Measurements from ENCODE around the gene FAM78B. TPM values are rescaled to one million over a fixed set of nuclear protein-coding genes. Genes with fewer than 3 reads are reported as not detected.

Gene FAM78B
- polyA plus RNA-seq, 1 donor: 1.5 TPM

DNA sequence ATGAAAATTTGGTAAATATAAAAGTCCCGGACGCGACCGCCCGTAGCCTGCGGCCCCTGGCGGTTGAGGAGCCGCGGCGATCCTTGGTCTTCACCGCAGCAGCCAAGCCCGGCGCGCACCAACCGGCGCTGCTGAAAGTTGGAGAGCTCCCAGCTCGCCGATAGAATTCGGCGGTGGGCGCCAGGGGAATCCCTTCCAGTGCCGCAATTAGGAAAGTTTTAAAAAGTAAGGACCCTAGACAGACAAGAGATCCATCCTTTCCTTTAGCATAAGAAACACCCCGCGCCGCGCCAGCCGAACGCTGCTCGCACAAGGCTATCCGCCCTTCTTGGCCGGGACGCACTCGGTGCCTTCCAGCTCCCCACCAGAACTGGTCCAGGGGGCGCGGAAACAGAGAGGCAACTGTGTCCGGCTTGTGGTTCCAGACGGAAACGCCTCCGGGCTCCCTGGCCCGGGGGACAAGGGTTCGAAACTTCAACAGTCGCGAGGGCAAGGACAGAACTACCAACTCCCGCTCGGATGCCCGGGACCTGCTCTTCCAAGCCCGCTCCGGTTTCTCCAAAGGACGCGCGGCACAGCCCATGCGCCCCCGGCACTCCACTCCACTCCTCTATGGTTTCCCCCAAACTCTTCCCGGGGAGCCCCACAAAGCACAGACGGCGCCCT is 1.7 kb downstream of the FAM78B start:
- peak; percentile 60 for DNase-seq

DNA sequence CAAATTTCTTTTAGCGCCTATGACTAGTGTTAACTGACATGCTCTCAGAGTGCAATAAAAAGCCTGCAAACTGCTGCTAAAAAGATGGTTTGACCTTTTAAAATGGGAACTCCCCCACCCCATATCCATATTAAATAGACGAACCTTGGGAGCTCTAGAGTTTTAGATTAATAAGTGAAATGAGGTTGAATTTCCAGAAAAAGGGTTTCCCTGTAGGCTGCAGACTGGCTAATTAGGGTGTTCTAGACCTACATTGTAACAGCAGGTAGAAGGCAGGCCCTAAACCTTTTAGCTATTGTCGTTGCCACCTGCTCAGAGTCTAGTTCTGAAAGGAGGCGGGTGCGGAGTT is 2.2 kb downstream of the FAM78B start:
- no peak for DNase-seq

DNA sequence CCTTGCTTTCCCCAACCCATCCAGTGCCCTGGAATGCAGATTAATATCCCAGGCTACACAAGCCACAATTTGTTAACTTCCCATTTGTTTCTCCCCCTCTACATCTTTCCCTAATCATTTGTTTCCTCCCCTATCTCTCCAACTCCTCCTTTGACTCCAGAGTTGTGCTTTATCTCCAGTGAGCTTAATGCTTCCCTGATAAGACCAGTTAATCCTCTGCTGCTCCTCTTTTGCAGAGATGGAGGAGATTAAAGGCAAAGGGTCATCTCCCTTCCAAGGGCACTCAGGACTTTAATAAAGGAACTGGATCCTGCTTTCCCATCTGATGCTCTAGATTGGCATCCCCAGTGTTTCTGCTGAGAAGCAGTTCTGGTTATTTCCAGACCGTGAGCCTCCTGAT is 7.1 kb downstream of the FAM78B start:
- no peak for DNase-seq

DNA sequence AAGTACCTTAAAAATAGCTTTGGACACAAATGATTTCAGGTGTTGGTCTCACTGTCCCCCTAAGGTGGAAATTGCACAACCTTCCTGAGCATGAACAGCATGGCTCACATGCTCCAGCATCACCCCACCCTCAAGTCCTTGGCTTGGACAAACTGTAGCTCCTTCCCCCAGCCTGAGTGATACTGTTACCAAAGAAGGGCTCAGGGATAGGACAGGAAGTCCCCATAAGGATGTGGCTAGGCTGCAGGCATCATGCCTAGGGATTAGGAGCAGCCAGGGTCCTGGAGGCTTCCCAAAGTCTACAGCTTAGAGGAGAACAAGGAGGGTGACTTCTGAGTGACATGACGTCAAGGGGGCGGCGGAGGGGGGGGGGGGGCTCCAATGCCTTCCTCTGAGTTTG is 10.1 kb downstream of the FAM78B start:
- no peak for DNase-seq

DNA sequence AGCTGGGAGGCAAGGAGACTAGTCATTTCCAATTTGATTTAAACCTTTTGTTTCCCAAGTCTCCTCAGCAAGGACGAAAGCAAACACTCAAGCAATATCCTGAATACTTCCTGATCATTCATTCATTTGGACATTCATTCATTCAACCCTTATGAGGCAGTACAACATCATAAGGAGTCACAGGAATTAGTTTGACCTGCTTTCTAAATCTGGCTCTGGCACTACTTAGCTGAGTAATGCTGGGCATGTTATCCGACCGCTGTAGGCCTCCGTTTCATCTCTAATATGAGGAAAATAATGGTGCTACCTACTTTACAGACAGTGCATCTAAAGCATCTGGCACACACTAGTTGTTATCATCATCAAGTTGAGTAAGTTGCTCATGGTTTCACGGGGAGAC is 11.7 kb downstream of the FAM78B start:
- no peak for DNase-seq

DNA sequence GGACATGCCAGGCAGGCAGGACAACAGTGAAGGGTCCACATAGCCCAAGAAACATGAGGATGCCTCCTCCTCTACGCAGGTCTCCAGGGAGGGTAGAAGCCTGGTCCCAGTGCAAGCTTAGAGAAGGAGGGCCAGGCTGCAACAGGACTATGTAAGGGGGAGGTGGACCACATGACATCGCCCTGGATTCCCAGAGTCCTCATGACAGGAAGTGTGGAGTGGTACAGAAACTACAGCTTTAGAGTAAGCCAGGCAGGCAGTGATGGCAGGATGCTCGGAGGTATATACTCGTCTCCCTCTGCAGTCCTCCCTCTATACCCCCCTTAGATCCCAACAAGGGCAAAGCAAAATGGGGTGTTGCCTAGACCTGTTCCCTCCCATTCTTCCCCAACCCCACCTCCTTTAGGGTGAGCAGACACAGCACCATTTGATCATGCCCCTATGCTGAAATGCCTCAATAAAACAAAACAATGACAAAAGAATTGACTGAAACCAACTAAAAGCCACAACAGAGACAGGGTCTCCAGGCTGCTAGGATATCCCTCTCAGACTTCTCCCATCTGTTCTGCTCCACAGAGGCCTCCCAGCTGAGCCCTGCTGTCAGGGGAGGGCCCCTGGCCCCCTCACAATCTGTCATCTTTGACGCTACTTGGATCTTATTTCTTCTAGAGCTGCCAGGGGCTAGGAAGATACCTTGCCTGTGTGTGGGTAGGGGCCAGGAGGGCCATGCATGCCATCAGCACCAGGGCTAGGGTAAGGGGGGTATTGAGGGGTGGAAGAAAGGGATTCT is 13.1 kb downstream of the FAM78B start:
- DNase-seq: no peak

DNA sequence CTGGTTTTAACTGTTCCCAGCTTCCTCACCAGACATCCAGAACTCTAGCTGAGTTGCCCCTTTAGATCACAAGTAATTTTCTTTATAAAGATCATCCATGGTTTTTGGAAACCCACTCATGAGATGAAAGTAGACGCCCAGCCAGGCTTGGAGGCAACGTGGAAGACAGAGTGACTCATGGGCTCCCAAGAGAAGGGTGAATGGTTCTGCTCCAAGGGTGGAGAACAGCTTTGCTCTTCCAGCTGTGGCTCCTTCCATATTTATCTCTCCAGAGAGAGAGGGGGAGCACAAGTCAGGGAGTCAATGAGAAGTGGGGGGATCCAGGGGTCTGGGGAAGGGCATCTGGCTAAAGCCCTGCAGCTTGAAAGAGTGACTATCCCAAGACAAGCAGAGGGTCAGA is 13.8 kb downstream of the FAM78B start:
- DNase-seq: no peak

DNA sequence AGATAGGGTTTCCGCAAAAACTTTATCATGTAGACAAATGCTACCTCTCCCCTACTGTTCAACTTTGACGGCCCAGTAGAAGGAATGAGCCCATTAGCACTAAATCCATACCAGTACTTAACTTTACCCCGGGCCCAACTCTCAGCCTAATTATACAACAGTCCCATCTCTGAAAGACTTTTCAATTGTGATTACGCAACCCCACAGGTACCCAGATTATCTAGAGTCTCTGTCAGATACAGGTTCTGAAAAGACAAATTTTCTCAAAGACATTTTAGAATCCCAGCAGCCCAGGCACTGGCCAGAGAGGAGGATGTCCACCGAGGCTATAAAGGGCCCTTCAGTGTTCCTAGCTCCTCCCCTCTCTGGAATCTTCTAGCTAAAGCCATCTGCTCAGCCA is 15.0 kb downstream of the FAM78B start:
- DNase-seq: no peak

DNA sequence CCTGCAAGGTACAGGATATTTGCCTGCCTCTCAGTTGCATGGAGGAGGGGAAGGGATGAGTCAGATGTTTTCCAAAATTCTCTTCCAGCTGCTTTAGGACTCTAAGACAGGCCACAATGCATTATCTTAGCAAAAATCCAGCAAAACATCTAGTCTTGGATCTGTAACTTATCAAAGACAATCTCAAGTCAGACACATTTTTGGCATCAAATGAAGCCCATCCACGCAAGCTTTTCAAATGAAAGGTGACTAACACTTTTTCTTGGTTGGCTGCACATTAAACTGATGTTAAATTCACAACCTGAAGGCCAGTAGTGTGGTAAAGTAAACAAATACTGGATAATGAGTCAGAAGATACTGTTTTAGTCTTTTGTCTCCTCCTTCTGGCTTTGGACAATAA is 21.3 kb downstream of the FAM78B start:
- no peak for DNase-seq

DNA sequence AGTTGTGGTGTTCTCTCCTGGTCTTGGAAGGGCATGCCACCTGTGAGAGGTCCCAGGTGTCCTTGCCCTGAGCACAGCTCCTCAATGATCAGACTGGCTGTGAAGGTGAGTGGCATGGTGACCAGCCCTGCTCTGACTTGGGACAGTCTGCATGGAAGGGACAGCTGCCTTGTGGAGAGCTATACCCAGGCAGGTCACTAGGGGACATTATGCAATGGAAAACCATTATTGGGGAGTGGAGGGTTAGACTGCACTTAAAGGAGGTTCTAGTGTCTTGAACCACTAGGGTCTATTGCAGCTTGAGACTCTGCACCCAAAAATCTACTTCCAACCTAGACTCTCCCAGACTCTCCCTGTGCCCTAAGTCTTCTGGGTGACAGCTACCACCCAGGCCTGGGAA is 24.8 kb downstream of the FAM78B start:
- no peak for DNase-seq

DNA sequence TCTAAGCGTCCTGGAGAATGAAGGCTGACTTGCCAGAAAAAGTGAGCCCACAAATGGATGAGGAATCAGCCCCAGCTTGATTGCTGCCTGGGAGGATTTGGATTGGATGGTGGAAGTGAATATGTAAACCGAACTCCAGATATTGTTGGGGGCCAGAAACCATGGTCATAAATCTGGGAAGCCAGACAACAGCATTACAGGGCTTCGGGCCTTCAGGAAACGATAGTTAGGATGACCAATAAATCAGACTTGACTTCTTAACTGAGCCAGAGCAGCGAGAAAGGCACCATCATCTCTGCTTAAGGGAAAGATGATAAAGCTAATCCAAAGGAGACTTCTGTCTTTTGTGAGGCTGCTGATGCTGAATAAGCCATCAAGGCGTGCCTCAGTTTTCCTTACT is 26.6 kb downstream of the FAM78B start:
- peak; percentile 29 for DNase-seq

DNA sequence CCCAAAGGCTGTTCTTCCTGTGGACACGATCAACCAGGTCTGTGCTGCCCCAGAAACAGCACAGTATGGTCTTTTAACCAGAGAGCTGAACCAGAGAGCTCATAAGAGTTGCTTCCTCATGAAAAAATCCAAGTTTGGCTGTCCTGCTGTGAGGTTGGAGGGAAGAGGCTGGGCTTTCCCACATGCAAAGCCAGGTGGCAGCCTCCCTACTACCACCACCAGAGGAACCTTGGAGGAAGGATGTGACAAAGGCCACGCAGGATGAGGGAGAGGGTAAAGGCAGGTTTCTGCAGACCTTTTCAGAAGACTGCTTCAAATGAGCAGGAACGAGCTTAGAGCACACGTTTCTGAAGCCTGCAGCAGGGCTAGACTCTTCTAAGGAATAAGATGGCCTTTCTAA is 27.1 kb downstream of the FAM78B start:
- DNase-seq: no peak

DNA sequence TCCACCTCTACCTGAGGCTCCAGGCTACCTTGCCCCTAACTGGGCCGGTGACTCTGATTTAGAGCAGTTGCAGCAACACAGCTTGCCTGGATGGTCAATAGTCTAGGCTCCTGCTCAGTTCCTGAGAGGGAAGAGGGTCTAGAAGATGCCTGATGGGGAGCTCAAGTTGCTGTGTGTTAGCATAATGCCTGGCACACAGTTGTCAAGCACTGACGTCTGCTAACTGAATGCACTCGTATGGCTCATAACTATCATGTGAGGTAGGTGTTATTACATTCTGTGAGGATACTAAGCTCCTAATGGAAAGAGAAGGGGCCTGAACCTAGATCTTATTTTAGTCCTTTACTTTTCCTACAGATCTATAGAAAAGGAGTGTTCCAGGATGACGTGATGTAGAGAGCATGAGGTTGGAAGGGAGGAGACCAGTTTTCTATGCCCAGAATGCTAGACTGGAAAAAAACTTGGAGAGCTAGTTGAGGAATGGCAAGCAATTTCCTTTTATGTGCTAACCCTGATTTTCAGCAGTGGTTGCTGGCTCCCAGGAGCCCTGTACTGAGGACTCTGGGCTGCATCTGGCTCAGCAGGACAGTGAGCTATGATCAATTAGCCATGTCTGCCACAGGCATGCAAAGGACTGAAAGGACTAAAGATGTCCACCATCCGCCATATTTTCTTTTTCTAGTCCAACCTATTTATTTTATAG is 30.0 kb downstream of the FAM78B start:
- DNase-seq: no peak

DNA sequence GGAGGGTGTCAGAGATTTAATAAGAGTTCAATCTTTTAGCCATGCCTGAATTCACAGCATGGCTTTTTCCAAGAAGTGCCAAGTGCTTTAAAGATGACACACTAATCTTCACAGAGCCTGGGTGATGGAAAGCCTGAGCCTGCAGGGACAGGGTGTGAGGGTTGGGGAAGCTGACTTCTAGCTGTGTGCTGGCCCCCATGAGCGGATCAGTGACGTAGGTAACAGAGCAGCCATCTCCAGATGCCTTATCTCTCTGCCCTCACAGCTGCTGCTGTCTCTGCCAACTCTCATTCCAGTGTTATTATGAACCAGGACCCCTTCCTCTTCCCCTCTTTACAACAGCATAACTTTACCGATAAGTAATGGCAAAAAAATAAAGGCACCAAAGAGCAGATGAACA is 30.6 kb downstream of the FAM78B start:
- DNase-seq: no peak

DNA sequence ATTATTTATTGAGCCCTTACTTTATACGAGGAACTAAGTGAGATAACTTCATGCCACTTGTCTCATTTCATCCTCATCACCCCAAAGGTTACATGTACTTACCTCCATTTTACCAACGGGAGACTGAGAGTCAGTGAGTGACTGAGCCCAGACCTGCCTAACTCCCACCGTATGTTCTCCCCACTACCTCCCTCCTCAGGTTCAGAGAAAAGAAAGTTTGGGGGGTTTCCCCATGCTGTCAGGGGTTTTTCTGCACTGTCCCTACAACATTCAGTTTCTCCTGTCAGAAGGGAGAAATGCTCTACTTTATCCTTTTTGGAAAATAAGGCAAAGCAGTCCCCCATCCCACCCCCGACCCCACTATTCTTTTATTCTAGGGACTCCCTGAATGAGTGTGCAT is 32.9 kb downstream of the FAM78B start:
- no peak for DNase-seq

DNA sequence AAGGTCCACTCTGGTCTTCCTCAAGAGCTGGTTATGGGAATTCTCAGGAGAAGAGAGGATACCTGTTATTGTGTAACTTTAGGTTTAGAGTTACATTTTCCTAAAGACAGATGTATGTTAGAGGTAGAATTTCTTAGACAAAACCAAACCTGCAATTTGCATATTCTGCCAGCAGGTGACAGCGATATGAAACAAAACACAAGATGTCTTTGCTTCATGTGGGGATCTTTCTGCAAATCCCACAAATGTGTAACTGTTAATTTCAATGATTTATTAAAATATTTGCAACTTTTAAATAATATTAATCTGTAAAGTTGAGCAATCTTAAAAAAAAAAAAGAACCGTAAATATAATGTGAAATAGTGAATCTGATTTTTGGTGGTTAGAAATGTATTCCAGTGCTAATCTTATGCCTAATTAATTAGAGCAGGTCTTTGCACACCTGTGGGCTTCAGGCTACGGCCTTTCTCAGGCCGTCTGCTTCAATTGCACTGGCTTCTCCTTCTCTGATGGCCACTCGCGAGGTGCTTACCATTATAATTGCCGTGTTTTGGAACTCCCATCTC is 33.4 kb downstream of the FAM78B start:
- DNase-seq: no peak

DNA sequence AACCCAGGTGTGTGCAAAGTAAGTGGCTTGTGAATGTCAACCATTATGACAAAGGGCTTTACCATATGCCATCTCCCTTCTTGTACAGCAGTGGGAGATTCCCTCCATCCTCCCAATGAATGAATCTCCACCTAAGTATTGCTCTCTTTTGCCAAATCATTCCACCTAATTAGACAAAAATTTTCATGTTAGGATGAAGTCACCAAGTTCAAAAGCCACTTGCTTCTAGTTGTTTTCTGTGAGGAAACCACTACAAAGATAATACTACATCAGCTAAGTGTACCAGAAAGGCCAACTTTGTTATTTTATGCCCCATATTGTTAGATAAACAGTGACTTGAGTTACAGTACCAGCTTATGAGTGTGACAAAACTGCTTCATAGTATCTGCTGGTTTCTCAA is 34.3 kb downstream of the FAM78B start:
- DNase-seq: no peak

DNA sequence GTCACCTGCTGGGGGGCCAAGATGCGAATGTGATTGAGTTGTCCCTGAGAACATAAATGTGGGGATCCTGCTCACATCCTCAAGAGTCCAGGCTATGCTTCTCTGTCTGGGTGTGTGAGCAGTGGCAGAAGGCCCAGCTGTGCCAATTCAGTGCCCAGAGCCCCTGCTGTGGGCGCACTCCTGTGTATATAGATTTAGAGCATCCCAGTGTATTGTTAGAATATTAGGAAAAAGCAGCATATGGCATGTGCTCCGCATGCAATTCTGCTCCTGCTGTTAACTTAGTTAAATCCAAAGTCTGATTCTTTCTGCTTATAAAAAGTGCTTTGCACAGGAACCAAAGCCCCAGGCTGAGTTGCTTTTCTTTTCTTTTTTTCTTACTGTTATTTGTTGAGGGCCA is 37.8 kb downstream of the FAM78B start:
- DNase-seq: no peak

DNA sequence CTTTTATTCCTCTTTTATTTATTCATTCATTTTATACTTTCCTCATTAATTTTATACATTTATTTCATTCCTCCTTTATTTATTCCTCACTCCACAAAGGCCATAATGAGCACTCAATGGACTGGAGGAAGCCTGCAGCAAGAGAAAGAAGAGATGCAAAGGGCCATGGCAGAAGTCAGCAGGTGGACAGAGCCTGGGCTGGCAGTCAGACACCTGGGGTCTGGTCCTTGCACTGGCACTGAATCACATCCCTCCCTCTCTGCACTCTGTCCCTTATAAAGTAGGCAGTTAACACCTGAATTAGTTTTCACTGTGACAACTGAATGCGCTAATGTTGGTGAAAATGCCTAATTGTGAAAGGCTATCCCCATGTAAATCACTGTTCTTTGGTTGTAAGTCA is 38.6 kb downstream of the FAM78B start:
- no peak for DNase-seq

DNA sequence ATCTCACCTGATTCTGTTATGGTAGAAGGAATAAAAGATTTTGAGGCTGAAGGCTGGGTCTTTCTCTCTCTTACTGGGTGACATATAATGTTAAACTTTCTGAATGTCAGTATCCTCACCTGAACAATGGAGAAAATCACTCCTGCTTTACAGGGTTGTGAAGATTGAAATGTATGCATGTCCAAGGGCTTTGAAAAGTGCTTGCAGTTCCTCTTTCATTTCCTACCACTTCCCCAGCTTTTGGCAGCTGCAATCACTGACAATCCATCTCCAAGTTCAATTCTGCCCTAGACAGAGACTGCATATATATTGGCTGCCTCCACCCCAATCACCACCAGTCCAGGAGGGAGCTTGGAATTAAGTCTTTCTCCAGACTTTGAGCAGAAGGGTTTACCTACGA is 39.8 kb downstream of the FAM78B start:
- DNase-seq: no peak

DNA sequence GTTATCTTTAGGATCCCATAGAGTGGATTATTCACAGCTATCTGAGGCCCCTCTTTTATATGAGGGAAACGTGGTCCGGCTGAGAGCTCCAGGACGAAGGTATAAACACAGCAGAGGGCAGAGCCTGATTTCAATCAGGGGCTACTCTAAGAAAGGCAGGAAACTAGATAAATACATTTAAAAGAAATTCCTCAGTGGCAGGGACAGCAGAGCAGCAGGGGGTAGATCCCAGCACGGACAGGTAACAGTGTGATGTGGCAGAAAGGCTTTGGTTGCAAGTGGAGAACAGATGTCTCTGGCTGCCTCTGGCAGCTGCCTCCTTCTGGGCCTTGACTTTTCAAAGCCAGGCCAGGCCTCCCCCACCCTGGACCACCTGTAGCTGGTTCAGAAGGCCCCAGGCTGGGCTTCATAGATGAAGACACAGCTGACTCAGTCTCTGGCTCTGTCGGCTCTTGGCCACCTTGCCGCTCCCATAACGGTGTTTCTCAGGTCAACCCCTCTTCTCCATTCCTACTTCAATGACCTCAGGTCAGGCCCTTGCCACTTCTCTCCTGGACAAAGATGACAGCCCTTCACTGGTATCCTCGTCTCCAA is 43.8 kb downstream of the FAM78B start:
- no peak for DNase-seq

DNA sequence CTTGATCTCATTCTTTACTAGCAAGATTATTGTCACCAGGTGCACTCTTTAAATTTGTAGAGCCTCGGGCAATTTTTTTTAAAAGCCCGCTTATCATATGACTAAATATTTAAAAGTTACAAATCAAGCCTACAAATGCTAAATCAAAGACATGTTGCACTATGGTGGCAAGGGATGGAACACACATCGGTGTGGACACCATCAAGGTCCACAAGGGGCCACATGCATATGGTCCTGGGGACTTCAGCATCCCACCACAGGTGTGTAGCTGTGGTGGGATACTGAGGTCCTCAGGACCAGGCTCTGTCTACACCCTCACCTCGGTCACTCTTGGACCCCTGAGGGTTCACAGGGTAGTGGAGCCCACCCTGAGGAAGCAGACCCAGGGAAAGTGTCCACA is 45.8 kb downstream of the FAM78B start:
- DNase-seq: no peak

DNA sequence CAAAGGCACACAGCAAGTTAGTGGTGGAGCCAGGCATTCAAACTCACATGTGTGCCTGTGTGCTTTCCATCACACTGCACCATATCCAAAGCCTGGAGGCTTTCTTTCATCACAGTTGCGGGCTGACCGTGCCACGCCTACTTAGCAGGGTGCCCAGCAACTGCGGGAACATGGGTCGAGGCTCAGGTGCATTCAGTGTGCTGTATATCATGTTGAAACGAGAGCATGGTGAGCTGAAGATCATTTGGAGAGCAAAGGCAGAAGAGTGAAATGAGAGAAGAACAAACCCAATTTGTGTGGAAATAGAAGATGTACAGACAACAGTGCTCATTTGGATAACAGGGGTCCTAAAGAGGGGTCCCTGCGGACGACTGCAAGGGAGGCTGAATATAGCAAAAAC is 46.5 kb downstream of the FAM78B start:
- no peak for DNase-seq

Measured in left kidney (tissue), 2 donors.